HG03457 (cell line): ENCODE measurements around the gene SRCAP.

Experiments used
- ATAC-seq: cut with Tn5 transposase; IDR thresholded peaks from one replicate; pipeline ENCODE4 v1.9.1; 2021; ENCODE audit warnings: moderate number of reproducible peaks; ENCODE audit not compliant: unreplicated experiment

The SRCAP gene

DNA sequence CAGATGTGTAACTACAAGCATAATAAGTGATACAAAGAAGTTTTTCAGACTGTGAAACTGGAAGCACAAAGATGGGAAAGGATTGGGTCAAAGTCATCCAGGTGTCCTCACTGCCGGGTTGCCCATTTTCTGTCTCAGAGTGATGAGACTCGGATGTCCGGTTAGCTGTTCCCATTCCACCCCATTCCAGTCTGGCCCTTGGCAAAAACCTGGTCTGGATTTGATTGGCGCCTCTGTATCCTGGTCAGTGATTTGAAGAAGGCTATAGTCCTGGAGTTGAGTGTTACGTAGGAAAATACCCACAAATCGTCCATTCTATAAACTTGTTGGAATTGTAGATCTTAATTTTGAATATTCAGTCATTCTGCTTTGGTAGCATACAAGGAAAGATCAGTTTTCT, 29.4 kb downstream of the SRCAP start:
- no peak for ATAC-seq

DNA sequence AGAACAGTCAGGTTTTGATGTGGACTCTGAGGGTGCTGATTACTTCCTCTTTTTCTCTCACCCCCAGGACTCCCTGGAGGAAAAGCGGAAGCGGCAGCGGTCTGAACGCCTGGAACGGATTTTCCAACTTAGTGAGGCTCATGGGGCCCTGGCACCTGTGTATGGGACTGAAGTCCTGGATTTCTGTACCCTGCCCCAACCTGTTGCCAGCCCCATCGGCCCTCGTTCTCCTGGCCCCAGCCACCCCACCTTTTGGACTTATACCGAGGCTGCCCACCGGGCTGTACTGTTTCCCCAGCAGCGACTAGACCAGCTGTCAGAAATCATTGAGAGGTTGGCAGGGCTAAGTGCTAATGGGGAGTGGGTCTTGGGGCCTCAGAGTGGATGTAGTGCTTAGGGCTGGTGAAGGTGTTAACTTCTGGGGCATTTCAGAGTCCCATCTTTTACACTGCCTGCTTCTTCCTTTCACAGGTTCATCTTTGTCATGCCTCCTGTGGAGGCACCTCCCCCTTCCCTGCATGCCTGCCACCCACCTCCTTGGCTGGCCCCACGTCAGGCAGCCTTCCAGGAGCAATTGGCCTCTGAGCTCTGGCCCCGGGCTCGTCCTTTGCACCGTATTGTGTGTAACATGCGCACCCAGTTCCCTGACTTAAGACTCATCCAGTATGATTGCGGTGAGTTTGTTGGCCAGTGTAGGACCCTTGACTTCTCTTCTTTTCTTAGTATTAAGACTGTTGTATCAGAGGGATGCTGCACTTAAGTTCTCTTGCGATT, 30.1 kb downstream of the SRCAP start:
- no peak for ATAC-seq

DNA sequence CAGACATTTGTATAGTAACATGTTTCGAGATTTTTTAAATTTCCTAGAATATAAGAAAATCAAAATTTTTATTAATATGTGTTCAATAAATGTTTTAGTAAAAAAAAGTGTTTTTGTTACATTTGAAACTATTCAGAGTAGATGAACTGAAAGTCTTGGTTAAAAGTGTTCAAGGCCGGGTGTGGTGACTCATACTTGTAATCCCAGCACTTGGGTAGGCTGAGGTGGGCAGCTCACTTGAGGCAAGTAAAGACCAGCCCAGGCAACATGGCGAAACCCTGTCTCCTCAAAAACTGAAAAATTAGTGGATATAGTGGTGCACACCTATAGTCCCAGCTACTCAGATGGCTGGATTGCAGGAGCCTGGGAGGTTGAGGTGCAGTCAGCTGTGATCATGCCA, 32.4 kb downstream of the SRCAP start:
- no peak for ATAC-seq

DNA sequence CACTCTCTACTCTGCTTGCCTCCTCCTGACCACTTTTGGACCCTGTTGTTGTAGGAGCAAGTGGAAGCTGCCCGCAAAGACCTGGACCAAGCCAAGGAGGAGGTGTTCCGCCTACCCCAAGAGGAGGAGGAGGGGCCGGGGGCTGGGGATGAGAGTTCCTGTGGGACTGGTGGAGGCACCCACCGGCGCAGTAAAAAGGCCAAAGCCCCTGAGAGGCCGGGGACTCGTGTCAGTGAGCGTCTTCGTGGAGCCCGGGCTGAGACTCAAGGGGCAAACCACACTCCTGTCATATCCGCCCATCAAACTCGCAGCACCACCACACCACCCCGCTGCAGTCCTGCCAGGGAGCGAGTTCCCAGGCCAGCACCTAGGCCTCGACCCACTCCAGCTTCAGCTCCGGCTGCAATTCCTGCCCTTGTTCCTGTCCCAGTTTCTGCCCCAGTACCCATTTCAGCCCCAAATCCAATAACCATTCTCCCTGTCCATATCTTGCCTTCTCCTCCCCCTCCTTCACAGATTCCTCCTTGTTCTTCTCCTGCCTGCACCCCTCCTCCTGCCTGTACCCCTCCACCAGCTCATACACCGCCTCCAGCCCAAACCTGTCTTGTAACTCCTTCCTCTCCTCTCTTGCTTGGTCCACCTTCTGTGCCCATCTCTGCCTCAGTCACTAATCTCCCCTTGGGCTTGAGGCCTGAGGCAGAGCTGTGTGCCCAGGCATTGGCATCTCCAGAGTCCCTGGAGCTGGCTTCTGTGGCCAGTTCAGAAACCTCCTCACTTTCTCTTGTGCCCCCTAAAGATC, 38.2 kb downstream of the SRCAP start:
- ATAC-seq = no peak

DNA sequence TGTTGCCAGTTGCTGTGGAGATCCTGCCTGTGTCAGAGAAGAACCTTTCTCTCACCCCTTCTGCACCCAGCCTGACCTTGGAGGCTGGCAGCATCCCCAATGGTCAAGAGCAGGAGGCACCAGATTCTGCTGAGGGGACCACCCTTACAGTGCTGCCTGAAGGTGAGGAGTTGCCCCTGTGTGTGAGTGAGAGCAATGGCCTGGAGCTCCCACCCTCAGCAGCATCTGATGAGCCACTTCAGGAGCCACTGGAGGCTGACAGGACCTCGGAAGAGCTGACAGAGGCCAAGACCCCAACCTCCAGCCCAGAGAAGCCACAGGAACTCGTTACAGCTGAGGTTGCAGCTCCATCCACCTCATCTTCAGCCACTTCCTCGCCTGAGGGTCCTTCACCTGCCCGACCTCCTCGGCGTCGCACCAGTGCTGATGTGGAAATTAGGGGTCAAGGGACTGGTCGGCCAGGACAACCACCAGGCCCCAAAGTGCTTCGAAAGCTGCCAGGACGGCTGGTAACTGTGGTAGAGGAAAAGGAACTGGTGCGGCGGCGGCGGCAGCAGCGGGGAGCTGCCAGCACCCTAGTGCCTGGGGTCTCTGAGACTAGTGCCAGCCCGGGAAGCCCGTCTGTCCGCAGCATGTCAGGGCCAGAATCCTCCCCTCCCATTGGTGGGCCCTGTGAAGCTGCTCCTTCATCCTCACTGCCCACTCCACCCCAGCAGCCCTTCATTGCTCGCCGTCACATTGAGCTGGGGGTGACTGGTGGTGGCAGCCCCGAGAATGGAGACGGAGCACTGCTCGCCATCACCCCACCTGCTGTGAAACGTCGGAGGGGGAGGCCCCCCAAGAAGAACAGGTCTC, 39.0 kb downstream of the SRCAP start:
- ATAC-seq = no peak

DNA sequence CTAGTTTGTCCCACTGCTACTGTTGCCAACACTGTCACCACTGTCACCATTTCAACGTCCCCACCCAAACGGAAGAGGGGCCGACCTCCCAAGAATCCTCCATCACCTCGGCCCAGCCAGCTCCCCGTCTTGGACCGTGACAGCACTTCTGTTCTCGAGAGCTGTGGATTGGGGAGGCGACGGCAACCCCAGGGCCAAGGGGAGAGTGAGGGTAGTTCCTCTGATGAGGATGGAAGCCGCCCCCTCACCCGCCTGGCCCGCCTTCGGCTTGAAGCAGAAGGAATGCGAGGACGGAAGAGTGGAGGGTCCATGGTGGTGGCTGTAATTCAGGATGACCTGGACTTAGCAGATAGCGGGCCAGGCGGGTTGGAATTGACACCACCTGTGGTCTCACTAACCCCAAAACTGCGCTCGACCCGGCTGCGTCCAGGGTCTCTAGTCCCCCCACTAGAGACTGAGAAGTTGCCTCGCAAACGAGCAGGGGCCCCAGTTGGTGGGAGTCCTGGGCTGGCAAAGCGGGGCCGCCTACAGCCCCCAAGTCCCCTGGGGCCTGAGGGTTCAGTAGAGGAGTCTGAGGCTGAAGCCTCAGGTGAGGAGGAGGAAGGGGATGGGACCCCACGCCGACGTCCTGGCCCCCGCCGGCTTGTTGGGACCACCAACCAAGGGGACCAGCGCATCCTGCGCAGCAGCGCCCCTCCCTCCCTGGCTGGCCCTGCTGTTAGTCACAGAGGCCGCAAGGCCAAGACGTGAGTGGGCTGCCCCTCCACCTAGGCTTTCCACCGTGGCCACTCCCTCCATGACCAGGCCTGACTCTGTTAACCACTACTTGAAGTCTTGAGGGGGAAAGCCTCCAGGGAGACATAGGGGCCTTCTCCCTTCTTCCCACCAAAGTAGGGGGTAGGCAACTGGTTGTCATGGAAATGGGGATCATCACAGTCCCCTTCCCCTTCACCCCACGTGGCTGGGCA, 40.3 kb downstream of the SRCAP start:
- ATAC-seq = no peak

DNA sequence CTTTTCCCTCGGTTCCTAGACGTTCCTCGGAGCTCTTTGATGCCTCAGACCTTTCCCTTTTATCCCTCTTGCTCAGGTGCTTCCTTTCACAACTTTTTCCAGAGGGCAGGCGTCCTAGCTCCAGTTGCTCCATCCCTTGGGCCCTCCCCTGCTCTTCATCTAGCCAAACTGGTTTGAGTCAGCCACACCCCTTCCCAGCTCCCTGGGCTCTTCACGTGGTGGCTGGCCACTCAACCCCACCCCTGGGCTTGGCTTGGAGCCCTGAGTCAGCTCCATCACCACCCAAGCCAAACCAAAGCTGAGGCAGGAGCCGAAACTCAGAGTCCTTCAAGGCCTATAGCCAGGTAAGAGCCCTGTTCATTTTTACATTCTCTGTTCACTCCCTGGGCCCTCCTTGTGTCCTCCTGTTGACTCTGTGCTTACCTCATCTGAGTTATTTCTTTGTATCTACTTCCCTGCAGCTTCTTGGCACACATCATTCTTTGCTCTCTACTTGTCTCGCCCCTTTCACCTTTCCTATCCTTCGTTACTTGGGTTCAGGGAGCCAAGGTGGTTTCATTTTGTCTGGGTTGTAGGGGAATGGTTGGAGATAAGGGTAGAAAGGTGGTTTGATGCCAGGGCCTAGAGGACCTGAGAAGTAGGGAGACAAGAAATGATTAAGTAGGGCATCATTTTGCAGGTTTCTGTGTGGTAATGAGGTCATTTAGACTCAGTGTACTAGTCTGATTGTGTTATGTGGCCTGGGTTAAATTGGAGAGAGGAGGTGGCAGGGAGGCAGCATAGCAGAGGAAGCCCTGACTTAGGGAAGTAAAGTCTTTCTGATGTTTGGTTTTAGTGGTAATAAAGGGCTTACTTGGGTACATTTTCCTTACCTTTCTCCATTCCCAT, 41.6 kb downstream of the SRCAP start:
- no peak for ATAC-seq

- no peak for ATAC-seq
These were observed 42.5 kb downstream of the SRCAP start for GRCh38 chr16:30741461-30741914.

DNA sequence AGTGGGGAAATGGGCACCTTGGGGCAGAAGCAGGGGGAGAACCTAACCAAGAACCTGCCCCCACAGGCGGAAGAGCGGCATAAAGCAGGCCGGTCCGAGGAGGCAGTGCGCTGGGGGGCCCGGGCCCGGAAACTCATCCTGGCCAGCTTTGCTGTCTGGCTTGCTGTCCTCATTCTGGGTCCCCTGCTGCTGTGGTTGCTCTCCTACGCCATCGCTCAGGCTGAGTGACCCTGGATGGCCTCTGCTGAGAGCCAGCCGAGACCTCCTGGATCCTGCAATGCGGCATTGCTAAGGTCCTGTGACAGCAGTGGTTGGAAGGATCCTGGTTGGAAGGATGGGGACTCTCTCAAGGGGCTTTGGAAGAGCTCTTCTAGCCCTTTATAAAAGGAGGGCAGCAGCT, 44.7 kb downstream of the SRCAP start:
- no peak for ATAC-seq

DNA sequence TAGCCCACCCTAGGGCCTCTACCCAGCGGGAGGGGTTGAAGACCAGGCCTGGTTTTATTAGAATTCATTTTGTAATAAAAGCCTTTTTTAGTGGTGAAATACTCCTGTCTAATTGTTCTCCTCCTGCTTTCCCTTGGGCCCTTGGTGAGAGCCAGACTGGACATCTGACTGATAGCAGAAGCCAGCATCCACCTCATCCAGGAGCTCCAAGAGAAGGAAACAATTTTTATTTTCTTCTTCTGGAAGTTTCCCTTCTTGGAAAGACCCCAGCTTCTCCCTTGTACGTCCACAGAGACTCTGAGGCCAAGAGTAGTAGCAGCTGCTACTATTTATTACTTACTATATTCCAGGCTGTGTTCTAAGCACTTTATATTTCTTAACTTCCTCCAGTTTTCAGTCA, 45.2 kb downstream of the SRCAP start:
- no peak for ATAC-seq

DNA sequence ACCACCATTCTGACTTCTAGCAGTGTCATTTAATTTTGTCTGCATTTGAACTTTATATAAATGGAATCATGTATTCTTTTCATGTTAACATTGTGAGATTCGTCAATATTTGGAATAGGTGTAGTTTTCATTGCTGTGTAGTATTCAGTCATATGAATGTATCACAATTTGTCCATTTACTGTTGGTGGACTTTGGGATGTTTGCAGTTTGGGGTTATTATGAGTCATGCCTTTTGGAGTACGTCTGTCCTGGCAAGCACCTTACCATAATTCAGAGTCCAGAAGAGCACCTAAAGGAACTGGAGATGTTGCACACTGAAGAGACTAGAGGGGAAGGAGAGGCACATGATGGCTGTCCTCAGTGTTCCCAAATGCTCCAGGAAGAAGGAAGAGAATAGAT, 46.1 kb downstream of the SRCAP start:
- no peak for ATAC-seq

GRCh38 chr16:30746638-30747175, 47.7 kb downstream of the SRCAP start:
- no peak for ATAC-seq

DNA sequence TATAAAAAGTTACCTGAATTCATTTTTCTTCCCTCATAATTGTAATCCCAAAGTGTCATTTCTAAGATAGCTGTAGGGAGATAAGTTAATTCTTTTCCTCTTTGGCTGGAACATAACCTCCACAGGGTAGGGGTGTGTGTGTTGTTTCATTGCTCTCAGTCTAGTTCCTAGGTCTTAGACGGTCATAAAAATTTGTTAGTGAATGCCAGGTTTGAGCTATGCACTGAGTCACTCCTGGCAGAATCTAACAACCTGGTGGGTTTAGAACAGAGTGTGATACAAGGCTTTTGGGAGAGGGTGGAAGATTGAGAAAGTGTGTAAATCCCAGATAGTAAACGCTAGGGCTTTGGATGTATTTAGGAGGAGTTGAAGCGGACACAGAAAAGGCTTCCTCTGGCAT, 48.4 kb downstream of the SRCAP start:
- no peak for ATAC-seq

- peak; percentile 88 for ATAC-seq
These were observed 49.0 kb downstream of the SRCAP start, which contains the start of gene PHKG2 for GRCh38 chr16:30747799-30748633. Gene PHKG2, plus strand, starts transcription at chr16:30748425. Its CDS starts 396 bp downstream, at chr16:30748821.

GRCh38 chr16:30748634-30749445, 49.9 kb downstream of the SRCAP start:
- ATAC-seq = no peak

DNA sequence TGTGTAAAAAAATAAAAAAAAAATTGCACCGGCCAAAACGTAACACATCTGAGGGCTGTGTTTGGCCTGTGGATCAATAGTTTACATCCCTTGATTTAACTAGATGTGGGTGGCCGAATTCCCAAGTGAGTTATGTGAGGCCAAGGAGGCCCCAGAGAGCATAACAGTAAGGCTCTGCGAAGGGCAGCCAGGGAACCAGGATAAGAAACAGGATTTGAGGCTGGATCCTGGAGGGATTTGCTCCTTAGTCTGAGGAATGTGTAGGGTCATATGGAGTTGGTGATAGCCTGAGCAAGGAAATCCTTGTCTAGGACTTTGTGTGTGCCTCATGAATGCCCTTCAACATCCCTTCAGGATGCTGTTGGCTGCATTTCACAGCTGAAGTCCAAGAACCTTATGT, 51.2 kb downstream of the SRCAP start:
- ATAC-seq = no peak

- ATAC-seq = no peak
These were observed 52.0 kb downstream of the SRCAP start for GRCh38 chr16:30750876-30751465.
